ENCODE measurements around the gene ACIN1.

Gene ACIN1

GRCh38 chr14:23086565-23086964 is 8.4 kb downstream of the ACIN1 start:
- H3K27ac ChIP-seq = no peak overlapping the region
- TF ChIP-seq ZFX (IDR thresholded peaks at IDR 0.05) = no peak
- TF ChIP-seq CTCF (conservative IDR thresholded peaks at IDR 0.05) = no peak

- H3K27ac ChIP-seq = no peak overlapping the region
- TF ChIP-seq ZFX (IDR thresholded peaks at IDR 0.05) (no peak), CTCF (conservative IDR thresholded peaks at IDR 0.05) (no peak)
Measured at GRCh38 chr14:23085458-23085857, 9.5 kb downstream of the ACIN1 start.

- H3K27ac ChIP-seq = no peak overlapping the region
- TF ChIP-seq ZFX (IDR thresholded peaks at IDR 0.05) (no peak), CTCF (conservative IDR thresholded peaks at IDR 0.05) (no peak)
Measured at GRCh38 chr14:23080474-23080873, 14.5 kb downstream of the ACIN1 start.

- TF ChIP-seq CTCF (conservative IDR thresholded peaks at IDR 0.05) (no peak), ZFX (IDR thresholded peaks at IDR 0.05) (no peak)
- H3K27ac ChIP-seq = no peak overlapping the region
Measured at GRCh38 chr14:23079716-23080115, 15.2 kb downstream of the ACIN1 start.

GRCh38 chr14:23078692-23079116 is 16.2 kb downstream of the ACIN1 start:
- TF ChIP-seq CTCF (conservative IDR thresholded peaks at IDR 0.05) = no peak

GRCh38 chr14:23077962-23078361 is 17.0 kb downstream of the ACIN1 start:
- no peak overlapping the region for H3K27ac ChIP-seq
- TF ChIP-seq ZFX (IDR thresholded peaks at IDR 0.05) = no peak
- TF ChIP-seq CTCF (conservative IDR thresholded peaks at IDR 0.05) = no peak

More at GRCh38 chr14:23078692-23079116, 16.2 kb downstream of the ACIN1 start:
- no peak overlapping the region for H3K27ac ChIP-seq

- no peak overlapping the region for H3K27ac ChIP-seq
- TF ChIP-seq ZFX (IDR thresholded peaks at IDR 0.05) (no peak), CTCF (conservative IDR thresholded peaks at IDR 0.05) (peak; percentile 79)
Measured at GRCh38 chr14:23076785-23077408, 18.0 kb downstream of the ACIN1 start.

All from C4-2B (cell line).